ENCODE data around the gene ADD3. TPM values are rescaled to one million over a fixed set of nuclear protein-coding genes. Genes with fewer than 3 reads are reported as not detected.

Gene ADD3
- total and polyA plus RNA-seq, 4 donors: 15.4 to 55.9 (median 22.8) TPM

GRCh38 chr10:110002801-110003523, 4.8 kb upstream of the ADD3 start:
- Histone ChIP-seq H3K9me3 (ENCODE audit: control insufficient read depth in 4 of 4, low read length in 3 of 4) (no peaks in the 10 kb centered on the region), H3K4me1 (ENCODE audit: control insufficient read depth in 4 of 4, insufficient read depth in 4 of 4, low read length in 3 of 4) (peaks cover 0 to 17% (median 11%) of the 10 kb centered on the region in 4 donors), H3K27me3 (ENCODE audit: control insufficient read depth in 4 of 4, insufficient read depth in 4 of 4, low read length in 3 of 4) (no peaks in the 10 kb centered on the region), H3K36me3 (ENCODE audit: control insufficient read depth in 4 of 4, insufficient read depth in 3 of 4, low read depth in 1 of 4, low read length in 3 of 4) (no peaks in the 10 kb centered on the region), H3K4me3 (ENCODE audit: low read depth in 1 of 3, low read length in 3 of 3) (no peak overlapping the region), H3K27ac (ENCODE audit: low read depth in 1 of 2, low read length in 2 of 2) (no peak overlapping the region), H3K9ac (ENCODE audit: low read depth in 1 of 2, low read length in 2 of 2) (no peak overlapping the region)
- DNase-seq (ENCODE audit: low spot score): no peak
- WGBS: 84% methylated on average over 2 of the region's 2 CpGs
- TF ChIP-seq CTCF (IDR thresholded peaks at IDR 0.05; ENCODE audit: low read depth, low read length, missing input control): no peak
- no peak for TF ChIP-seq JUND (IDR thresholded peaks at IDR 0.05)
- TF ChIP-seq SP1 (IDR thresholded peaks at IDR 0.05): no peak
- TF ChIP-seq RXRA (IDR thresholded peaks at IDR 0.05): no peak
- TF ChIP-seq REST (IDR thresholded peaks at IDR 0.05): no peak
- TF ChIP-seq HNF4A (conservative IDR thresholded peaks at IDR 0.05): no peak
- TF ChIP-seq MAX (IDR thresholded peaks at IDR 0.05): no peak
- TF ChIP-seq, protein P1, sequence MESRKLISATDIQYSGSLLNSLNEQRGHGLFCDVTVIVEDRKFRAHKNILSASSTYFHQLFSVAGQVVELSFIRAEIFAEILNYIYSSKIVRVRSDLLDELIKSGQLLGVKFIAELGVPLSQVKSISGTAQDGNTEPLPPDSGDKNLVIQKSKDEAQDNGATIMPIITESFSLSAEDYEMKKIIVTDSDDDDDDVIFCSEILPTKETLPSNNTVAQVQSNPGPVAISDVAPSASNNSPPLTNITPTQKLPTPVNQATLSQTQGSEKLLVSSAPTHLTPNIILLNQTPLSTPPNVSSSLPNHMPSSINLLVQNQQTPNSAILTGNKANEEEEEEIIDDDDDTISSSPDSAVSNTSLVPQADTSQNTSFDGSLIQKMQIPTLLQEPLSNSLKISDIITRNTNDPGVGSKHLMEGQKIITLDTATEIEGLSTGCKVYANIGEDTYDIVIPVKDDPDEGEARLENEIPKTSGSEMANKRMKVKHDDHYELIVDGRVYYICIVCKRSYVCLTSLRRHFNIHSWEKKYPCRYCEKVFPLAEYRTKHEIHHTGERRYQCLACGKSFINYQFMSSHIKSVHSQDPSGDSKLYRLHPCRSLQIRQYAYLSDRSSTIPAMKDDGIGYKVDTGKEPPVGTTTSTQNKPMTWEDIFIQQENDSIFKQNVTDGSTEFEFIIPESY (IDR thresholded peaks at IDR 0.05): no peak
- TF ChIP-seq HNF4G (IDR thresholded peaks at IDR 0.05): no peak

GRCh38 chr10:110003524-110003885, 4.3 kb upstream of the ADD3 start:
- Histone ChIP-seq H3K4me3 (ENCODE audit: low read depth in 1 of 3, low read length in 3 of 3) (no peak overlapping the region), H3K9ac (ENCODE audit: low read depth in 1 of 2, low read length in 2 of 2) (no peak overlapping the region), H3K36me3 (ENCODE audit: control insufficient read depth in 4 of 4, insufficient read depth in 3 of 4, low read depth in 1 of 4, low read length in 3 of 4) (no peaks in the 10 kb centered on the region), H3K9me3 (ENCODE audit: control insufficient read depth in 4 of 4, low read length in 3 of 4) (no peaks in the 10 kb centered on the region), H3K27ac (ENCODE audit: low read depth in 1 of 2, low read length in 2 of 2) (no peak overlapping the region), H3K27me3 (ENCODE audit: control insufficient read depth in 4 of 4, insufficient read depth in 4 of 4, low read length in 3 of 4) (no peaks in the 10 kb centered on the region), H3K4me1 (ENCODE audit: control insufficient read depth in 4 of 4, insufficient read depth in 4 of 4, low read length in 3 of 4) (peaks cover 0 to 17% (median 11%) of the 10 kb centered on the region in 4 donors)
- WGBS: 76% methylated on average over 4 of the region's 4 CpGs
- DNase-seq (ENCODE audit: low spot score): no peak
- TF ChIP-seq HNF4G (IDR thresholded peaks at IDR 0.05): no peak
